ENCODE results near the gene MCRIP2.

MCRIP2 gene

DNA sequence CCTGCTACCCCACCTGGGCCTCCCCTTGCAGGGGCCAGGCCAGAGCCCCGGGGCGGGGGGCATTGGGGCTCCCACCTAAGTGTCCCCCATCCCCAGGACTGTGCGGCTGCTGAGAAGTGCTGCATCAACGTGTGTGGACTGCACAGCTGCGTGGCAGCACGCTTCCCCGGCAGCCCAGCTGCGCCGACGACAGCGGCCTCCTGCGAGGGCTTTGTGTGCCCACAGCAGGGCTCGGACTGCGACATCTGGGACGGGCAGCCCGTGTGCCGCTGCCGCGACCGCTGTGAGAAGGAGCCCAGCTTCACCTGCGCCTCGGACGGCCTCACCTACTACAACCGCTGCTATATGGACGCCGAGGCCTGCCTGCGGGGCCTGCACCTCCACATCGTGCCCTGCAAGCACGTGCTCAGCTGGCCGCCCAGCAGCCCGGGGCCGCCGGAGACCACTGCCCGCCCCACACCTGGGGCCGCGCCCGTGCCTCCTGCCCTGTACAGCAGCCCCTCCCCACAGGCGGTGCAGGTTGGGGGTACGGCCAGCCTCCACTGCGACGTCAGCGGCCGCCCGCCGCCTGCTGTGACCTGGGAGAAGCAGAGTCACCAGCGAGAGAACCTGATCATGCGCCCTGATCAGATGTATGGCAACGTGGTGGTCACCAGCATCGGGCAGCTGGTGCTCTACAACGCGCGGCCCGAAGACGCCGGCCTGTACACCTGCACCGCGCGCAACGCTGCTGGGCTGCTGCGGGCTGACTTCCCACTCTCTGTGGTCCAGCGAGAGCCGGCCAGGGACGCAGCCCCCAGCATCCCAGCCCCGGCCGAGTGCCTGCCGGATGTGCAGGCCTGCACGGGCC is 8.9 kb upstream of the MCRIP2 start:
- DNase-seq (ENCODE audit: low spot score): no peak

DNA sequence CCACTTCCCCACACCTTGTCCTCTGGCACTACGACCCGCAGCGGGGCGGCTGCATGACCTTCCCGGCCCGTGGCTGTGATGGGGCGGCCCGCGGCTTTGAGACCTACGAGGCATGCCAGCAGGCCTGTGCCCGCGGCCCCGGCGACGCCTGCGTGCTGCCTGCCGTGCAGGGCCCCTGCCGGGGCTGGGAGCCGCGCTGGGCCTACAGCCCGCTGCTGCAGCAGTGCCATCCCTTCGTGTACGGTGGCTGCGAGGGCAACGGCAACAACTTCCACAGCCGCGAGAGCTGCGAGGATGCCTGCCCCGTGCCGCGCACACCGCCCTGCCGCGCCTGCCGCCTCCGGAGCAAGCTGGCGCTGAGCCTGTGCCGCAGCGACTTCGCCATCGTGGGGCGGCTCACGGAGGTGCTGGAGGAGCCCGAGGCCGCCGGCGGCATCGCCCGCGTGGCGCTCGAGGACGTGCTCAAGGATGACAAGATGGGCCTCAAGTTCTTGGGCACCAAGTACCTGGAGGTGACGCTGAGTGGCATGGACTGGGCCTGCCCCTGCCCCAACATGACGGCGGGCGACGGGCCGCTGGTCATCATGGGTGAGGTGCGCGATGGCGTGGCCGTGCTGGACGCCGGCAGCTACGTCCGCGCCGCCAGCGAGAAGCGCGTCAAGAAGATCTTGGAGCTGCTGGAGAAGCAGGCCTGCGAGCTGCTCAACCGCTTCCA is 8.1 kb upstream of the MCRIP2 start:
- no peak for DNase-seq (ENCODE audit: low spot score)

DNA sequence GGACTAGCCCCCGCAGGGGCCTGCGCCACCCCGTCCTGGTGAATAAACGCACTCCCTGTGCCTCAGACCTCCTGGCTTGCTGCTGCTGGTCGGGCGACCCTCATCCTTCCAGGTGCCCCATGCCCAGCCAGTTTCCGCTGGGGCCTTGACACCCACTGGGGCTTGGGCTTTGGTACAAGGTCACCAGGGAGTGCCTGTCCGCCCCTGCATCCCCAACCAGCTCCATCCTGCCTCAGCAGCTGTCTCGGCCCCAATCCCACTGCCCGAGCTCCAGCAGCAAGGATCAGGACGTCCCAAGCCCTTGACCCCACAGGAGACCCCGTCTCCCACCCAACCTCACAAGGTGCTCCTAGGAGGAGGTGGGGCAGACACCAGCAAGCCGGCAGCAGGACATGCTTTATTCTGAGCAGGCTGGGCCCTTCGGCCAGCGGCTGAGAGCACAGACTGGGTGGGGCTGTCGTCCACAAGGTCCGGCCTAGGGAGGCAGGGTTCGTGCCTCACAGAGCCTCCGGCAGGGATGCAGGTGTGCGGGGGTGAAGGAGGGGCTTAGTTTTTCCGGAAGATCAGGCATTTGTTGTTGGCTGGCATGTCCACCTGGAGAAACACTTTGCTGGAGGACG is 7.5 kb upstream of the MCRIP2 start:
- DNase-seq (ENCODE audit: low spot score): no peak

DNA sequence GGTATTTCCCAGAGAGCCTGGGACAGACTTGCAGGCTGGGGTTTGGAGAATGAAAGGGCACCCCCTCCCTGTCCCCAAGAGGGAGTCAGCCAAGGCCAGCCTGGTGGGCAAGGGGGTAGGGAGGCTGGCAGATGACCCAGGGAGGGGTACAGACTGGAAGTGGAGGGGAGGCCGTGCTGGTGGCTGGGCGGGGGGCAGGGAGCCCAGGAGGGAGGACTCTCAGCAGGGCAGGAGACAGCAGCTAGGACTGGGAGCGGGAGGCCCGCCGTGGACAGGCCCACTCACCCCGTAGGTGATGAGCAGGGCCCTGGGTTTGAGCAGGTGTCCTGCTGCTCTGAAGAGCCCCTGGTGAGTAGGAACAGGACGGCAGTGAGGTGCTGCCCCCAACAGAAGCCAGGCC is 6.6 kb upstream of the MCRIP2 start:
- DNase-seq (ENCODE audit: low spot score): no peak

DNA sequence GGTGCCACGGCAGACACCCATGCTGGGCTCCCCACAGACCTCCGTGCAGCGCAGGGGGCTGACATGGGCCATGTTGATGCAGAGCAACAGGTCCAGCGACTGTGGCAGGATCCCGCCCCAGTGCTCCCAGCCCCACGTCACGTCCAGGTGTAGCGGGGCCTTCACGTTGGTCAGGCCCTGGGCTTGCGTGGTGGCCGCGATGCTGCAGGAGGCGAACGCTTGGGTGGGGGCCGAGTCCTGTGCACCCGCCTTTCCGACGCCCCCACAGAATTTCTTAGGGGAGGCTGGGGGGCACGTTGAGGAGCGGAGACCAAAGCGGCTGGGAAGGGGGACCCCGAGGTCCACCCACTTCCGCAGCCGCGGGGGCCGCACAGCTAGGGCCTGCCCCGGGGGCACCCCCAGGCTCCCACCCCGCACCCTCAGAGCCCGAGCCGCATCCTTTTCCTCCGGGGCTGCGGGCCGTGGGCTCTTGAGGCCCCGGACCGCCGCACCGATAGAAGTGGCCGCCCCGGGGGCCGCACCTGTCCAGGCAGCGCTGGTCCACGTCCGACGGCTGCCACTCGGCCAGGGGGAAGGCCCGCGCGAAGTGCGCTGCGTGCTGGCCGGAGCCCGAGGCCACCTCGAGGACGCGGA is 5.9 kb upstream of the MCRIP2 start:
- no peak for DNase-seq (ENCODE audit: low spot score)

DNA sequence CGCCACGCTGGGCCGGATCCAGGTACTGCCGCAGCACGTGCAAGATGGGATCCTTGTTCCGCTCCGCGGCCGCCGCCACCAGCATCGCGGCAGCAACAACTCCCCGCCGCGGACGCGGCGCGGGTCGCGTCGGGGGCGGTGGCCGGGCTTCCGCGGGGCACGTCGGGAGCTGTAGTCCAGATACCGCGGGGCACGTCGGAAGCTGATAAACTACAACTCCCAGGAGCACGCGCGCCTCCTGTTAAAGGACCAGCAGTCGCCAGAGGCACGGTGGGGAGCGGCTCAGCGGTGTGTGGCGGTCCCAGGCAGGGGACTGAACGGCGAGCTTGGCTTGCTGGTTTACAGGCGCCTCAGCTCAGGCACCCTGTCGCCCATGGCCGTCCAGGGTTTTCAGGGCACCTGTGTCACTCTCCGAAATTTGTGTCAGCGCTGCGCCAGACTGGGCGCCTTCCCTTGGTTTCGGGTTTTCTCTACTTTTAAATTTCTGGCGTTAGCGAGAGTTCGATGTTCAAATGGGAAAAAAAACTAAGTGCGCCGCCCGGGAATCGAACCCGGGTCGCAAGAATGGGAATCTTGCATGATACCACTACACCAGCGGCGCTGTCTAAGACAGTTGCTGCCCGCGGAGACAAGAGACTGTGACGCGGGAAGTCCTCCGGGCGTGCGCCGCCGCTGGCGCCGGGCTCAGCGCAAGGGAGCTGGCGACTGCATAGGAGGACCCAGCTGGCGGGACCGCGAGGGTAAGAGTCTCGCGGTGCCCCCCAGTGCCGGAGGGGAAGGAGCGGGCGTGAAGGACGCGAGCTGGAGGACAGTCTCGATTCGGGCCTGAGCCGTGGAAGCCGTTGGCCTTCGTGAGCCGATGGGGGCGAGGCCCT is 5.2 kb upstream of the MCRIP2 start, which contains the start of gene METTL26:
Gene METTL26, minus strand, starts transcription at position 100 of the 875 bp plus-strand sequence. Its CDS starts 15 bp downstream, at position 85.
- peak; percentile 95 for DNase-seq (ENCODE audit: low spot score)

DNA sequence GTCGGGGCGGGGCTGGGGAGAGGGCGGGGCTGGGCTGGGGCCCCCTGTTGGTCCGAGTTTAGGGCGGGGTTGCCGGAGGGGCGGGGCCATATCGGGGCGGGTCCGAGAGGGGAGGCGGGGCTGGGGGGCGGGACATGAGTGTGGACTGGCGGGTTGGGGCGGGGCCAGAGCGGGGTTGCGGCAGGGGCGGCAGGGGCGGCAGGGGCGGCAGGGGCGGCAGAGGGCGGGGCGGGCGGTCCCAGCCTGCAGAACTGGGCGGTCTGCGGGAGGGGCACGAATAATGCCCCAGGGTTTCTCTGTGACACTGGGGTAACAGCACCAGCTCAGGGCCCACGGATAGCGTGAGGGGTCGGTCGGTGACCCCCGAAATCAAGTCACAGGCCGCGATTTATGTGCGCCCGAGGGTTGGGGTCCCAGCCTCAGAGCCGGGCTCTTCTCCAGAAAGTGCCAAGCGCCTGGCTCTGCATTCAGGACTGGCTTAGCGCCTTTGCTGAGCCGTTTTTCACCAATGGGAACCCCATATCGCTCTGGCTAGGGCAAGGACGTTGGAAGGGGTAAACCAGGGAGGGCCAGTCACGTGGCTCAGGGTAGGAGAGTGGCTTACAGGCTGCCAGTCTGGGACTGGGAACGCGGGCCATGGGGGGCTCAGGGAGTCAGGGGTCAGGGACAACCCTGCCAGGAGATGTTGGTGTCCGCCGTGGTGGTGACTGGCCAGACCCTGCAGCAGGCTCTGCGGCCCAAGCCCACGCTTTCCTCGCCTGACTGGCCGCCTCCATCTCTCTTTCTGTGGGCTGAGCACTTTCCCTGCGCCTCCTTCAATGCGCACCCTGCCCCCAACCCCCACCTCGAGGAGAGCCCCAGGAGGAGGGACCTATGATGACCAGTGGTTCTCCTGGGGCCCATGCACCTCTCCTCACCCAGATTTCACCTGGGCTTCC is 4.3 kb upstream of the MCRIP2 start:
- peak; percentile 100 for DNase-seq (ENCODE audit: low spot score)

DNA sequence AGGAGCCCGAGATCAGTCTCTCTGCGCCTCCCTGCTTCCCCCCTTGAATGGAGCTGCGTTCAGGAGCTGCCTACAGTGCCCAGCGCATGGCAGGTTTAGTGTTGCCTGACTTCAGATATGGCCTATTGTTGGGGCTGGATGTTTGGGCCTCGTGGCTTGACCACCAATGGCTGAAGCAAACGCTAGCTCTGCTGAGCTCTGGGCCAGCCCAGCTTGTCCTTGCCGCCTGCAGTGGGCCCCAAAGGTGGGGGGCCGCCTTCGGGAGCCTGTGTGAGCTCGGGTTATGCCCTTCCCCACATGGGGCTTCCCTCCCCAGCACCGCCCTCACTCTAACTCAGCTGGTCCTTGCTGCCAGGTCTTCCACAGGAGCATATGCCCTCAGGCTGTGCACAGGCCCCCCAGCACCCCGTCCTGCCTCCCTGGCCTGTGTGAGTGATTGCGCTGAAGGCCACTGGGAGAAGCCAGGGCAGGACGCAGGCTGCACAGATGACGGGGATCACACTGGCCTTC is 3.5 kb upstream of the MCRIP2 start:
- no peak for DNase-seq (ENCODE audit: low spot score)

DNA sequence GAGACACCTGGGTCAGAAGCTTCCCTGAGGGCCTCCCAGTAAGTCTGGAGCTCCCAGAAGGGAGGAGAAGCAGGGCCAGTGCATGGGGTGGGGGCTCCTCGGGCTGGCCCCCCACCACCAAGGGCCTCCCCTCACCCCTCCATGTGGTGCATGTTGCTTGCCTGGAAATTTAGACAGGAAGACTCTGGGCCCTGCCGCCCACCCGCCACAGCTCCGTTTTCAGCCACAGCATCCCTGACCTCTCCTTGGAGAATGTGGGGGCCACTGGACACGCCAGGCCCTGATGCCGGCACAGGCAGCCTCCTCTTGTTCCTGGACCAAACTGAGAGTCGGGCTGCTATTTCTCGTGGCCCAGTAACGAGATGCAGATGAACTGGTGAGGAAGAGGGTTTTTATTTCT is 2.8 kb upstream of the MCRIP2 start:
- no peak for DNase-seq (ENCODE audit: low spot score)

DNA sequence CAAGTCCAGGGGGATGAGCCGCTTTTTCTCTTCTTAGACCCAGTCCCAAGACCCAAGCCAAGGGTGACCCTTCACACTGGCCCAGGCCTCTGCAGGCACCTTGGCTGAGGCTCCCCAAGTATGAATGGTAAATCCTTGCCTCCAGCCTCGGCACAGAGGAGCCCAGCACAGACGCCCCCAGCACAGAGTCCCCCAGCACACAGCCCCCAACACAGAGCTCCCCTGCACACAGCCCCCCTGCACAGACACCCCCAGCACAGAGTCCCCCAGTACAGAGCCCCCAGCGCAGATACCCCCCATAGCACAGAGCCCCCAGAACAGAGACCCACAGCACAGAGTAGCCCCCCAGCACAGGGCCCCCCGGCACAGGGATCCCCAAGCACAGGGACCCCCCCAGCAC is 1.0 kb upstream of the MCRIP2 start:
- no peak for DNase-seq (ENCODE audit: low spot score)

DNA sequence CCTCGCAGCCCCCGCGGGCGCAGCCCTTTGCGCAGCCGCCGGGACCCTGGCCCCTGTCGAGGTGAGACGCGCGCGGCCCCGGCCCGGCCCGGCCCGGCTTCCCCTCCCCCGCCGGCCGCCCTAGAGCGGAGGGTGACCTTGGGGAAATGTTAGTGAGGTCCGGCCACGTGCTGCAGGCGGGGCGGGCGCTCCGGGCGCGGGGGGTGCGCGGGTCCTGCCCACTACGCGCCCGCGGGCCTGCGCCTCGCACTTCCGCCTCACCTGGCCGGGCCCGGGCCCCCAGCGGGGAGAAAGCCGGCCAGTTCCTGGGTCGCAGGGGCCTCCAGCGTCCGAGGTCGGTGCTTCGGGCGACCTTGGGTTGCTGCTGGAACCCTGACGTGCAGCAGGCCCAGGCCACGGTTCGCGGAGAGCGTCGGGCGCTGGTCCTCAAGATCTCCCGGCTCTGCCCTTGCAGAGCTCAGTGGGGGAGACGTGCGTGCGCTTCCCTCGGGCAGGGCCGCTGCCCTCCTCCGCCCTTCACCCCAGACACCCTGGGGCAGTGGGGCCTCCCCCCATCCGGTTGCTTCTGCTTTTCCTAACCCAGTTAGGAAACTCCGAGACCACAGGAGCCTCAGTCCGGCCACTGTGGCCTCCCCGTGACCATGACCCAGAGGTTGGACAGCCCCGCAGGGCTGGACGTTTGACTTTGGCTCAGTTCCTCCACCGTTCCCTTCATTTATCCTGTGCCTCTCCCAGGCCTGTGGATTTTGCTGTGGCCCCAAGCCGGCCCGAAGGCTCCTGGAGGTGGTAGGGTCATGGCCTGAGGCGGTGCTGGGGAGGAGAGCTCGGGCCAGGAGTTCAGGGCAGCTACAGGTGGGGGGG is 791 bp downstream of the MCRIP2 start:
- peak; percentile 55 for DNase-seq (ENCODE audit: low spot score)

DNA sequence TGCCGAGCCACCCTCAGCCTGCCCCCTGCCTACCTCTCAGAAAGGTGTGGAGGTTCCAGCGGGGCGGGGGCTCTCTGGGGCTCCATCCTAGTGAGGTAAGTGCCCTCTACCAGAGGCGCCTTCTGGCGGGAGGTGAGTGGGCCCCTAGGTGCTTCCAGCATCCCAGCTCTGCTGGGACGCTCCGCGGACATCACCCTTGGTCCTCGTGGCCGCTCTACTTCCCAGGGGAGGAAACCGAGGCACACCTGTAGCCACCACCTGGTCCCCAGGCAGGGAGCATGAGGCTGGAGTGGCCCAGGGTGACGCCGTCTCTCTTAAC is 1.4 kb downstream of the MCRIP2 start:
- DNase-seq (ENCODE audit: low spot score): no peak

DNA sequence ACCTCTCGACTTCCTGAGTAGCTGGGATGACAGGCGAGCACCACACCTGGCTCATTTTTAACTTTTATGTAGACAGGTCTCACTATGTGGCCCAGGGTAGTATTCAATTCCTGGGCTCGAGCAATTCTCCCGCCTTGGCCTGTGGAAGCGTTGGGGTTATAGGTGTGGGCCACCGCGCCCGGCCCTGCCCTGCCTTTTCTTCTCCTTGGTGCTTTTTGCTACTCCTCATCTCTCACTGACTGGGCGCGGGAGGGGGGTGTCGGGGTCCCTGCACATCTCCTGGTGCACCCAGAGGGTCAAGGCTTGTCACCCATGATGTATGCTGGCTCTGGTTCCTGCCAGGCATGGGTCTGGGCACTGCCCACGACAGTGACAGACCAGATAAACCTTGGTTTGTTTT is 2.9 kb downstream of the MCRIP2 start:
- no peak for DNase-seq (ENCODE audit: low spot score)

DNA sequence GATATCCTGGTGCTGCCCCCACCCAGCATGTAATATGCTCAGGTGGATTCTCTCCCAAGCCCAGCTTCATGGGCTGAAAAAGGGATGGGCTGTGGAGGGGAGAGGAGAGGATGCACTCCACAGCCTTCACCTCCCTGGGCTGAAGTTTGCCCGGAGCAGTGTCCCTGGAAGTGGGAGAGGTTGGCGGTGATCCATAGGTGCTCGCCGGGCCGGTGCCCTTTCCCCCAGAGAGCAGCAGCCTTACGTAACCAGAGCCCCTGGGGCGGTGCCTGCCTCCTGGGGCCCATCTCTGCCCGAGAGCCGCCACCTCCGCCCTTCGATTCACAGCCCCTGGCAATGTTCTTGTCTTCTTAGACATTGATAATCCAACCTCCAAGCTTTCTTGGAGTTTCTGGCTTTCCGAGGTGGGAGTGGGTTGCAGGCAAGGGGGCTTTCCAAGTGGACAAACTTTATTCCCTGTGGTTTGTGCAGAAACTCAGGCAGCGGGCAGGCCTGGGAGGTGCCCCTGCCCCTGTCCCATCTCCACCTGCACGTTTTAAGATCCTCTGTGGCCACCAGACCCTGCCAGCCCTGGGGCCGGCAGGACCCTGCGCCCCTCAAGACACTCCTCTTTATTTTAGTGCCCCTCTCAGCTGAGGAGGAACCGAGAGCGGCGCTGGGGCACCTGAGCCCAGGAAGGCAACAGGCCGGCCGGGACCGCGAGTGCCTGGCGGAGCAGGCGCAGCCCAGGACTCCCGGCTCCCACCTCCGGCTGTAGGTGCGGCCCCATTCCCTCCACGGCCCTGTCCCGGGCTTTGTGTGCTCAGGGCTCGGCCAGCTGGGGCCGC is 4.4 kb downstream of the MCRIP2 start:
- DNase-seq (ENCODE audit: low spot score): no peak

DNA sequence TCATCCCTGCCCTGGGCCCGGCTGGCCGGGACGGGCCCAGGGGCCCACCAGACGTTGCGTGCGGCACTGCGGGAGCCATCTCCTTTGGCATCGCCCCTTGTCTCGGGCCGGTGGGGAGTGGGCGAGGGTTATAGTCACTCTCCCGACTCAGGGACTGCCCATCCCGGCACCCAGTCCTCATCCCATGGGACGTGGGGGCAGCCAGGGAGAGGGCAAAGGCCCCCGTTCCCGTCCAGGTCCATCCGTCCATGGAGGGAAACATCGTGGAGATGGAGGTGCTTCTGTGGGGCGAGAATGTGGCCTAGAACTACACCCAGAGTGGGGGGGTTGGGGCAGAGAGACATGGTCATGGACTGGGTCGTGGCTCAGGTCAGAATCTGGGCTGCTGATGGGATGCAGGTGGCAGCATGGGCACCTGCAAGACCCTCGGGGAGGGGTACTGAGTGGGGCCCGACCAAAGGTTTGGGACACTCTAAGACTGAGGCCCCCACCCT is 5.1 kb downstream of the MCRIP2 start:
- DNase-seq (ENCODE audit: low spot score): no peak

DNA sequence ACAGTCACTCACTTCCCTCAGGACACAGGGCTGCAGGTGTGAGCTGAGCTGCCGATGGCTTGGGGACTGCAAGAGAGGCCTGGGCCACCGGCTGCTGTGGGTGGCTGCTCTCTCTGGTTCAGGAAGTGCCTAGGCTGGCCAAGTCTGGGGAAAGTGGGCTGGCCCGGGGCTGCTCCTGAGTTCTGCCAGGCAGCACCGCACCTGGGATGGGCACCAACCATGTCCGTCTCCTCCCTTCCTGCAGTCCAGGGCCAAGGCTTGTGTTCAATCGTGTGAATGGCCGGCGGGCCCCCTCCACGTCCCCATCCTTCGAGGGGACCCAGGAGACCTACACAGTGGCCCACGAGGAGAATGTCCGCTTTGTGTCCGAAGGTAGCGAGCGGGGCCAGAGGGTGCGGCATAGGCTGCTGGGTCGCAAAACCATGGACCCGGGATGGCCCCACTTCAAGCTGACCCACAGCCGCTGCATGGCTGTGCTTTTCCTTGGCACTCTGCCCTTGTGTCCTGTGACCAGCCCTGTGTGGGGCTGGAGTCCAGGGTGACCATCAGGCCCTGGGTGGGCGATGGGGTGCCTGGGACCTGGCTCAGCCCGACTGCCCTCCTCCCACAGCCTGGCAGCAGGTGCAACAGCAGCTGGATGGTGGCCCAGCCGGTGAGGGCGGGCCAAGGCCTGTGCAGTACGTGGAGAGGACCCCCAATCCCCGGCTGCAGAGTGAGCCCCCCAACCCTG is 5.7 kb downstream of the MCRIP2 start:
- DNase-seq (ENCODE audit: low spot score): no peak

DNA sequence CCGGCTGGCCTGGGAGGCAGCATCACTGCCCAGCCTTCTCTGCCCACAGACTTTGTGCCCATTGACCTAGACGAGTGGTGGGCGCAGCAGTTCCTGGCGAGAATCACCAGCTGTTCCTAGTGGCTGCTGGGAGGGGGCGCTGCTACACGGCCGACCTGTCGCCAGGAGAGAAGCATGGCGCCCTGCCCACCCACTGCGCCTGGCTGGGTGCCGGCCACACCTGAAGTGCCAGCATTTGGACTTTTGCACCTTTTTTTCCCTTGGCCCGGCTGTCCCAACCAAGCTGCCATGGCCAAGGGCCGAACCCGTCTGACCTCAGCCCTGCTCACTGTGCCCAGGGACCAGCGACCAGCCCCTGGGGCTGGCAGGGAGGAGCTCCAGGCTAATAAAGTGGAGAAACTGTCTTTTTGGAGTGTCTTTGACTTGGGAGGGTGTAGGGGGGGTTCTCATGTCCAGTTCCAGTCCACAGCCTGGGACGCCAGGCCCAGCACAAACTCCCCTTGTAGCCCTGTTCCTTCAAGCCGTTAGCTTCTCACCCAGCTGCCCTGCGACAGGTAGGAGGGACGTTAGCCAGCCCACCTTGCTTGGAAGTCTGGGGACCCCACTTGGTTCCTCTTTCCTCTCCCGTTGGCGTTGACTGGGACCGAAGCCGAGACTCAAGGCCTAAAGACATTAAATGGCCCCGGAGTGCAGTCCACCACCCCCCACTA is 6.6 kb downstream of the MCRIP2 start:
- peak; percentile 43 for DNase-seq (ENCODE audit: low spot score)
